Natural killer cell treated with Interleukin-12 subunit alpha and Interleukin-12 subunit beta and Interleukin-15 and Interleukin-18, amount 100 ng/mL, for 72 hours (primary cell): ENCODE measurements around the gene LENEP. TPM values are rescaled to one million over a fixed set of nuclear protein-coding genes. Genes with fewer than 3 reads are reported as not detected.

Source experiments
- ATAC-seq, 2 donors: fragments of 150-1000 bp; cut with Tn5 transposase in 1 of 2; sonication (Bioruptor Pico), chemical (Tn5 transposase) in 1 of 2; 2 replicates each; pipeline ENCODE4 v1.10.0; 2021
- DNase-seq: peaks from one replicate; pipeline ENCODE4 v3.0.0; 2022; ENCODE audit warnings: low spot score
- H3K27ac Mint-ChIP-seq, 2 donors: 1 replicate in 1 of 2; 2 replicates in 1 of 2; pipeline ENCODE4 v1.8.0; 2022; ENCODE audit warnings: mixed read lengths in 2 of 2, mild to moderate bottlenecking in 1 of 2, moderate library complexity in 1 of 2
- H3K27me3 Mint-ChIP-seq, 2 donors: 1 replicate in 1 of 2; 2 replicates in 1 of 2; pipeline ENCODE4 v1.8.0; 2022; ENCODE audit warnings: mixed read lengths in 2 of 2
- H3K36me3 Mint-ChIP-seq: one replicate; pipeline ENCODE4 v1.8.0; 2022; ENCODE audit warnings: mixed read lengths
- H3K4me1 Mint-ChIP-seq, 2 donors: 1 replicate in 1 of 2; 2 replicates in 1 of 2; pipeline ENCODE4 v1.8.0; 2022; ENCODE audit warnings: low read depth in 2 of 2, mixed read lengths in 2 of 2, mild to moderate bottlenecking in 1 of 2
- H3K4me3 Mint-ChIP-seq: one replicate; pipeline ENCODE4 v1.8.0; 2022; ENCODE audit warnings: mixed read lengths
- H3K9me3 Mint-ChIP-seq: 2 replicates; pipeline ENCODE4 v1.8.0; 2022; ENCODE audit warnings: mixed read lengths
- total RNA-seq, 2 donors: library from RNA; stranded (reverse); gene quantifications; one replicate each; pipeline ENCODE4 v1.2.3, GENCODE V29; 2022

Gene LENEP
- total RNA-seq, 2 donors from 2014 or later = 0.48 to 4.3 TPM

GRCh38 chr1:155003227-155003765 lies 9.9 kb downstream of the LENEP start:
- no peaks in the 10 kb centered on the region for H3K9me3 Mint-ChIP-seq
- DNase-seq = no peak
- no peaks in the 10 kb centered on the region for H3K27me3 Mint-ChIP-seq
- H3K27ac Mint-ChIP-seq = peak overlapping the region; percentile 94 to 98
- H3K36me3 Mint-ChIP-seq = no peaks in the 10 kb centered on the region
- H3K4me1 Mint-ChIP-seq = peaks cover 34 to 43% of the 10 kb centered on the region in 2 donors
- no peak for ATAC-seq
- peak overlapping the region; percentile 95 for H3K4me3 Mint-ChIP-seq

DNA sequence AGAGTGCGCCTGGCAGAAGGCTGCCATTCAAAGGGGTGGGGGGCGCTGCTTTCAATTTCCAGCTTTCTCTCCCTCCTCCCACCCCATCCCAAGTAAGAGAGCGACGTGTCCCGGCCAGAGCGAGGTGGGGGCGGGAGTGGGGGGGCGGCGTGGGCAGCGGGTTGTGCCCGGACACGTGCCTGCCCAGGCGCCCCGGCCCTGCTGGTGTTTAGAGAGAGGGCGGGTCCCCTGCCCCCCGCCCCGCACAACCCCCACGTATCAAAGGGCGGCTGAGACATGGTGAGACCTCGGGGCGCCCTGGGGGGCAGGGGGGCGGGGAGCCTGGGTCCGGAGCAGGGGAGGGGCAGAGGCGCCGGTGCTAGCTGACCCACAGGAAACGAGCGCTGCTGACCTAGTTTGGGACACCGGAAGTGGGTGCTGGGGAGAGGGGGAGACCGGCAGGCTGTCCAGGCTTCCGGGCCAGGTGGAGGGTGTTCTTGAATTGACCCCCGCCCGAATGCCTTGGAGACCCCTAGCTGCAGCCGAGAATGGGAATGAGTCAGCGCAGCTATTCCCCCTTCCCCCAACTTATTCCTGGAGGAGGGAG lies 10.5 kb downstream of the LENEP start:
- Mint-ChIP-seq H3K27ac (peak overlapping the region; percentile 94 to 98), H3K4me3 (peak overlapping the region; percentile 95), H3K36me3 (no peaks in the 10 kb centered on the region), H3K9me3 (no peaks in the 10 kb centered on the region), H3K4me1 (peaks cover 33 to 44% of the 10 kb centered on the region in 2 donors), H3K27me3 (no peaks in the 10 kb centered on the region)
- ATAC-seq (no peak), DNase-seq (peak; percentile 85)

DNA sequence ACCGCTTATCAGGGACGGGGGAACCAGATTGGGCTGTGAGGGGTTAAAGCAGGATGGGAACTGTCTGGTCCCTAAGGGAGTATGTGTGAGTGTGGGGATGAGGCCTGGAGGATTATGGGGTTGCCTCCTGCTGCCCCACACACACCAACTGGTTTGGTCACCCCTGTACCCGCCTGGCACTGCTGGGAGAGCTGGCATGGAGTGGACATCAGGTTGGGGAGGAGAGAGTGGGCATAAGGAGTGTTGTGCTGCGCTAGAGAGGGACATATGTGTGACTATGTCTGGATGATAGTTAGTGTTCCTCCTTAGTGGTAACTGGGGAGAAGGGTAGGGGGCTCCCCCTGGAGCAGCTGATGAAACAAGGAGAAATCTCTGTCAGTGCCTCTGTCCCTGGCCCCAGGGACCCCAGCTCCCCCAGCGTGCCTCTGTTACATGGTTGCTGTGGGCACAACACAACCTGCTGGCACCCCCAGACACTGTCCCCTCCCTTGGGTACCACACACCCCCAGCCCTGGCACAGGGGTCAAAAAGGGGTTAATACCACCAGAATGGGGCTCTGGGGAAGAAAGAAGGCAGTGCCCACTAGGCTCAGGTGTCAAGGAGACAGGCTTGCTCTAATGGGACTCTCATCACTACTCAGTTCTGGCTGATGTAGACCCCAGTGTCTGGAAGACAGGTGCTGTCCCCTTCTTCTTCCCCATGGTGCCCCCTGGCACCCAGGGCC lies 11.1 kb downstream of the LENEP start:
- ATAC-seq (no peak), DNase-seq (no peak)
- no peaks in the 10 kb centered on the region for H3K27me3 Mint-ChIP-seq
- H3K36me3 Mint-ChIP-seq = no peaks in the 10 kb centered on the region
- H3K4me1 Mint-ChIP-seq = peaks cover 33 to 44% of the 10 kb centered on the region in 2 donors
- peak overlapping the region; percentile 94 to 98 for H3K27ac Mint-ChIP-seq
- peak overlapping the region; percentile 95 for H3K4me3 Mint-ChIP-seq
- no peaks in the 10 kb centered on the region for H3K9me3 Mint-ChIP-seq

DNA sequence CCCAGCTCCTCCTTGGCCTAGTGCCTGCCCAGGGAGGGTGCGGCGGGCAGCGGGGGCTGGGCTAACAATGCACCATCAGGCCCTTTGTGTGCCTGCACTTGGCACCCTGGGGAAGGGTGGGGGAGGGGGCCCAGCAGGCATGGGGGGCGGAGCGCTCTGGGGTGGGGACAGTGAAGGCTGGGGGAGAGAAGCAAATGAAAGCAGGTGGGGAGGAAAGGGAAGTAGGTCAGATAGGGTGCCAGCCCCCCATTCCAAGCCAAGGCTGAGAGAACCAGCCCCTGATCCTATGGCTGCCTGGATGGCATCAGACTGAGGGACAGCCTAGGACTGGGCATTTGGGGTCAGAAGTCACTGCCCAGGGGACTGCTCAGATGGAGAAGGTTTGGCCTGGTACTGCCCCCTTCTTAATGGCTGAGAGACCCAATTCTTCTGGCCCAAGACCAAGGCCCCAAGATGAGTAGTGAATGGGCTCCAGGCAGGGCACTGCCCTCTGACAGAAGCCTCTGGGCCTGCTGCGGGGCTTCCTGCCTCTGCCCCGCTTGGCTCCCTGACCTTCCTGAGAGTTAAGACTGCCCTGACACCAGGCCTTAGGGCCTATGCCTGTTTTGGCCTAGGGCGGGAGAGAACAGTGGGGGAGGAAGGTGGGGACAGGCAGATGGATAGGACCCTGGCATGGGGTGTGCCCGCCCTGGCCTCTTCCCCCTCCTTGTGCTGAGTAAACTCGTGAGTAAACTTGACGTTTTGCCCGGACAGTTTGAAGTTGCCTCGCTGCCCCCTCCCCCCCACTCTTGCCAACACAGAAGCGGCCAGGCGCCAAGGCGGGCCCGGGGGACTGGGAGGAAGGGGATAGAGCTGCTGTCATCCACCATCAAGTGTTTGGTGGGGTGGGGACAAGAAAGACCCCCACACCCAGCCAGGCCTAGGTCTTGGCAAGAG lies 12.0 kb downstream of the LENEP start:
- DNase-seq = no peak
- Mint-ChIP-seq H3K36me3 (no peaks in the 10 kb centered on the region), H3K4me3 (peak overlapping the region; percentile 76), H3K4me1 (peaks cover 34 to 45% of the 10 kb centered on the region in 2 donors), H3K27me3 (no peaks in the 10 kb centered on the region), H3K9me3 (no peaks in the 10 kb centered on the region), H3K27ac (peak overlapping the region; percentile 94 to 98)
- ATAC-seq = no peak

GRCh38 chr1:155006601-155007101 lies 13.3 kb downstream of the LENEP start:
- no peaks in the 10 kb centered on the region for H3K27me3 Mint-ChIP-seq
- no peaks in the 10 kb centered on the region for H3K36me3 Mint-ChIP-seq
- H3K27ac Mint-ChIP-seq = peak overlapping the region; percentile 94 to 98
- no peaks in the 10 kb centered on the region for H3K9me3 Mint-ChIP-seq
- DNase-seq = no peak
- H3K4me3 Mint-ChIP-seq = peak overlapping the region; percentile 76
- H3K4me1 Mint-ChIP-seq = peaks cover 34 to 53% of the 10 kb centered on the region in 2 donors
- ATAC-seq = no peak

GRCh38 chr1:155007251-155007828 lies 14.0 kb downstream of the LENEP start:
- no peak for DNase-seq
- Mint-ChIP-seq H3K27ac (peak overlapping the region; percentile 94 to 98), H3K4me1 (peaks cover 34 to 54% of the 10 kb centered on the region in 2 donors), H3K9me3 (no peaks in the 10 kb centered on the region), H3K27me3 (no peaks in the 10 kb centered on the region), H3K36me3 (no peaks in the 10 kb centered on the region), H3K4me3 (peak overlapping the region; percentile 76)
- ATAC-seq = no peak

DNA sequence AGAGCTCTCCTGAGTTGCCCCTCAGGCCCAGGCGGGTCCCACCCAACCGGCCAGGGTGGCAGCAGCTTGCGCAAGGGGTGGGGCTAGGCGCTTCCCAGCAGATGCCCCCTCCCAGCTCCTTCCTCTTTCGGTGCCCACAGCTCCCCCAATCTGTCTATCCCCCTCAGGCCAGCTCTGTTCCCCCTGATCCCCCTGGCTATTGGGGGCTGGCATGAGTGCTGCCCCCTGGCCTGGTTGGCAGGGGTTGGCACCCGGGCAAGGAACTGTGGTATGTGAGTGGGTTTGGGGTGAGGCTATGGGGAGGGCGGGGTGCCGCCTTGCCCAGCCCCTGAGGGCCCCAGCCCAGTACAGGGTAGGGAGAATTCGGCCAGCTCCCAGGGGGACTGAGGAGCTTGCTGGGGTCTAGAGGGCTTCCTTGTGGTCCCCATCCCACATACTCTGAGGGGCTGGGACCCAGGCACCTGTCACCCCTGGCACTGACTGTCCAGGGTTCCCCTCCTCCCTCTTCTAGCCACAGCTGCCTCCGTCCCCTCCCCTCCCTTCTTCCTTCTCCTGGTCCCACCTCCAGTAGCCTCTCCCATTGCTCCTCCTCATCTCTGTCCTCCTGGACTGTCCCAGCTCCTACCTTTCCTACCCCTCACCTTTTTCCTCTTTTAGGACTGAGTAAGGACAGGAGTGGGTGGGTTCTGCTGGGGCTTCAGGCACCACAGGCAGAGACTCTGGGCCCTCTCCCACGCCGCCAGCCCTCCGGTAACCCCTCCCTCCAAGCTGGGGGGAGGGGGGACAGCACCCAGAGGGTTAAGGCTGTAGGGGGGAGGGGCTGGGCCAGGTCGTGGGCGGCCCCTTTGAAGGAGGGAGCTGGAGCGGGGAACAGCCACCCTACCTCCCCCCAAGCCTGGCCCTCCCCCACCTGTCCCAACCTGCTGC lies 14.9 kb downstream of the LENEP start:
- no peaks in the 10 kb centered on the region for H3K36me3 Mint-ChIP-seq
- peak overlapping the region; percentile 82 for H3K4me3 Mint-ChIP-seq
- ATAC-seq (no peak), DNase-seq (no peak)
- no peaks in the 10 kb centered on the region for H3K9me3 Mint-ChIP-seq
- no peaks in the 10 kb centered on the region for H3K27me3 Mint-ChIP-seq
- H3K4me1 Mint-ChIP-seq = peaks cover 40 to 63% of the 10 kb centered on the region in 2 donors
- H3K27ac Mint-ChIP-seq = peak overlapping the region; percentile 81 to 88

DNA sequence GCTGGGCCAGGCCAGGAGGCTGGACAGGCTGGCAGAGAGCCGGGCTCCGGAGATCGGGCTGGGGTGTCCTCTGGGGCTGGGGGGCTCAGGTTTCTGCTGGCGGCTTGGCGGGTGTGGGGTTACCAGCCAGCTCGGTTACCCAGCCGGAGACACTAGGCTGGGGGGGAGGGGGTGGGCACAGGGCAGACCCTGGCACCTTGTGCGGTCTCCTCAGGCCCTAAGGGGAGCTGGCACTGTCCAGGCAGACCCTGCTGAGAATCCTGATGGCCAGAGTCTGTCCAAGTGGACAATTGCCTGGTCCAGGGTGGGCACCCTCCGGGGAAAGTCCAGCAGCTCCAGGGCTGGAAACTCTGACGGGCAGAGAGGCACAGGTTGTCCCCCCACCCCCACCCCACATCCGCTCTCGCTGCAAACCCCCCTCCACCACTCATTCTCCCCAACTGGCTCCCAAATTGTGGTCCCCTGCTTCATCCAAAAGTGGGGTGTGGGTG lies 15.9 kb downstream of the LENEP start:
- H3K9me3 Mint-ChIP-seq = no peaks in the 10 kb centered on the region
- H3K4me3 Mint-ChIP-seq = peak overlapping the region; percentile 82
- no peaks in the 10 kb centered on the region for H3K36me3 Mint-ChIP-seq
- DNase-seq = no peak
- peaks cover 44 to 60% of the 10 kb centered on the region in 2 donors for H3K4me1 Mint-ChIP-seq
- ATAC-seq = no peak
- no peaks in the 10 kb centered on the region for H3K27me3 Mint-ChIP-seq
- H3K27ac Mint-ChIP-seq = peak overlapping the region; percentile 81 to 88

DNA sequence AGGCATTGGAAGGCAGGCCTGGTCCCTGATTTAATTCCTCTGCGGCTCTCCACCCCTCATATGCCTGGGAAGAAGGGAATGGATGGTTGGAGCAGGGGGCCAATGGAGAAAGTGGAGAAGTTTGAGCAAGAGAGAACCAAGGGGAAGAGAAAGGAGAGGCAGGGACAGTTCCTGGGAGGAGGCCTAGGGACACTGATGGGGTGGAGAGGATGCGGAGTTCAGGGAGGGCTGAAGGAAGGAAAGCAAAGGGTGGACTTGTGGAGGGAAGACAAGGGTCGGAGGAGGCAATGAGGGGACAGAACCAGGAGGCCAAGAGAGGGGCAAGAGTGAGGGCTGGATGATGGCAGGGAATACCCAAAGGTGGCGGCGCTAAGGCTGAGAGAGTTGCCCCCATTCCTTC lies 16.4 kb downstream of the LENEP start:
- DNase-seq (no peak), ATAC-seq (no peak)
- no peaks in the 10 kb centered on the region for H3K36me3 Mint-ChIP-seq
- no peaks in the 10 kb centered on the region for H3K27me3 Mint-ChIP-seq
- H3K27ac Mint-ChIP-seq = peak overlapping the region; percentile 81 to 88
- H3K4me3 Mint-ChIP-seq = peak overlapping the region; percentile 82
- H3K9me3 Mint-ChIP-seq = no peaks in the 10 kb centered on the region
- H3K4me1 Mint-ChIP-seq = peaks cover 40 to 58% of the 10 kb centered on the region in 2 donors

DNA sequence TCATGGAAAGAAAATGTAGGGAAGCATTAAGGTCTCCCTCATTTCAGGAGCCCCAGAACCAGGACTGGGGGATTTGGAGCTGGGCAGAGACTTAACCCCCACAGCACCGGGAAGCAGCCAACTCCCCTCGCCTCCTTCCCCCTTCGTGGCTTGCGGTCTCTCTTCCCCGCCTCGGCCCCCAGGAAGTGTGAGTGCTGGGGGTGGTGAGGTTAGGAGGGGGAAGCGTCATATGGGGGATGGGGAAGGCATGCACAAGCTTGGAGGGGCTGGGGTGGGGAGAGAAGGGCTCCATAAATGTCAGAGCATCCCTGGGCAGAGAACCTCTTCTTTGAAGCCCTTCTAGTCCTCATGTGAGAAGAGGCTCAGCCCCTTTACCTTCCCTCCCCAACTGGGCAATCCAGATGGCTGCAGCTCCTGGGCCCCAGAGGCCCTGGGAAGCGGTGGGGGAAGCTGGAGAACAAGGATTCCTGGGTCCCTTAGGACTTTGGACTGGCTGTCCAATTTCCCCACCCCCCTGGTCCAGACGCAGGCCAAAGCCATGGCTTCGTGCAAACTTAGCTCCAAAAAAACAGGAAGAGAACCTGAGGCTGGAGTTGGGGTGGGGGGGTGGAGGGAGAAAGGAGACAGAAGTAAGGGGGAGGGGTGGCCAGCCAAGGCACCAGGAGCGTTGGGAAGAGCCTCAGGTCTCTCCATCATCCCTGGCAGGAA lies 17.0 kb downstream of the LENEP start:
- Mint-ChIP-seq H3K4me1 (peaks cover 40 to 54% of the 10 kb centered on the region in 2 donors), H3K27ac (peak overlapping the region; percentile 81 to 88), H3K36me3 (no peaks in the 10 kb centered on the region), H3K27me3 (no peaks in the 10 kb centered on the region), H3K9me3 (no peaks in the 10 kb centered on the region), H3K4me3 (peak overlapping the region; percentile 82)
- ATAC-seq (peak in 1 of 2 donors; percentile 14), DNase-seq (no peak)

- Mint-ChIP-seq H3K27ac (peak overlapping the region; percentile 65 to 81), H3K9me3 (no peaks in the 10 kb centered on the region), H3K4me3 (no peak overlapping the region), H3K36me3 (no peaks in the 10 kb centered on the region), H3K27me3 (no peaks in the 10 kb centered on the region), H3K4me1 (peaks cover 43 to 55% of the 10 kb centered on the region in 2 donors)
- no peak for ATAC-seq
- DNase-seq = no peak
These were observed 17.6 kb downstream of the LENEP start for GRCh38 chr1:155011004-155011416.
